Fibroblast of mammary gland (primary cell): ENCODE data around the gene GSTM4.
"Not testable (repeated sequence)": the region's sequence is repeated elsewhere in the genome, so short reads cannot be mapped to it uniquely, and the experiment has no call there.

Experiments used
- DNase-seq: peaks from one replicate; pipeline ENCODE4 v3.0.0-alpha.2; 2010; ENCODE audit warnings: low read depth
- H3K4me3 ChIP-seq: 2 replicates; pipeline ENCODE4 v1.5.1; 2011; ENCODE audit warnings: low read depth, mild to moderate bottlenecking, low read length, moderate library complexity; ENCODE audit not compliant: control insufficient read depth
- TF ChIP-seq, protein P1 (sequence below): conservative IDR thresholded peaks from 2 replicates; pipeline ENCODE4 v1.5.1; 2011; ENCODE audit warnings: low read depth, low read length, inconsistent platforms; ENCODE audit not compliant: control insufficient read depth, insufficient read depth

Gene GSTM4

DNA sequence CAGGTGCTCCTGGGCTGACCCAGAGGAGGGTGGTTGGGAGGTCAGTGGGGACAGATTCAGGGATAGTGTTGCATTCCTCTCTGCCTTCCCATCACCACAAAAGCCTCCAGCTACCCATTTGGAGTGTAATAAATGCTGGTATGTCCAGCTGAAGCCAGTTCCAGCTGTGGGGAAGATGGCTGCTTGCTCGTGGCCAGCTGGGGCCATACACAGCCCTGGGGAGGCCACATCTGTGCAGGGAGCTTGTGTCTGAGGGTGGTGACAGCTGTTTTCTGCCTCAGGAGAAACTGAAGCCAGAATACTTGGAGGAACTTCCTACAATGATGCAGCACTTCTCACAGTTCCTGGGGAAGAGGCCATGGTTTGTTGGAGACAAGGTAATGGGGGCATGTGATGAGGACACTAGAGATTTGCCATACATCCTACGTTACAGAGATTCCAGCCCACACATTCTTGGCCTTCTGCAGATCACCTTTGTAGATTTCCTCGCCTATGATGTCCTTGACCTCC, 2.7 kb downstream of the GSTM4 start:
- TF ChIP-seq, protein P1, sequence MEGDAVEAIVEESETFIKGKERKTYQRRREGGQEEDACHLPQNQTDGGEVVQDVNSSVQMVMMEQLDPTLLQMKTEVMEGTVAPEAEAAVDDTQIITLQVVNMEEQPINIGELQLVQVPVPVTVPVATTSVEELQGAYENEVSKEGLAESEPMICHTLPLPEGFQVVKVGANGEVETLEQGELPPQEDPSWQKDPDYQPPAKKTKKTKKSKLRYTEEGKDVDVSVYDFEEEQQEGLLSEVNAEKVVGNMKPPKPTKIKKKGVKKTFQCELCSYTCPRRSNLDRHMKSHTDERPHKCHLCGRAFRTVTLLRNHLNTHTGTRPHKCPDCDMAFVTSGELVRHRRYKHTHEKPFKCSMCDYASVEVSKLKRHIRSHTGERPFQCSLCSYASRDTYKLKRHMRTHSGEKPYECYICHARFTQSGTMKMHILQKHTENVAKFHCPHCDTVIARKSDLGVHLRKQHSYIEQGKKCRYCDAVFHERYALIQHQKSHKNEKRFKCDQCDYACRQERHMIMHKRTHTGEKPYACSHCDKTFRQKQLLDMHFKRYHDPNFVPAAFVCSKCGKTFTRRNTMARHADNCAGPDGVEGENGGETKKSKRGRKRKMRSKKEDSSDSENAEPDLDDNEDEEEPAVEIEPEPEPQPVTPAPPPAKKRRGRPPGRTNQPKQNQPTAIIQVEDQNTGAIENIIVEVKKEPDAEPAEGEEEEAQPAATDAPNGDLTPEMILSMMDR: no peak
- DNase-seq: no peak
- H3K4me3 ChIP-seq: no peak overlapping the region

DNA sequence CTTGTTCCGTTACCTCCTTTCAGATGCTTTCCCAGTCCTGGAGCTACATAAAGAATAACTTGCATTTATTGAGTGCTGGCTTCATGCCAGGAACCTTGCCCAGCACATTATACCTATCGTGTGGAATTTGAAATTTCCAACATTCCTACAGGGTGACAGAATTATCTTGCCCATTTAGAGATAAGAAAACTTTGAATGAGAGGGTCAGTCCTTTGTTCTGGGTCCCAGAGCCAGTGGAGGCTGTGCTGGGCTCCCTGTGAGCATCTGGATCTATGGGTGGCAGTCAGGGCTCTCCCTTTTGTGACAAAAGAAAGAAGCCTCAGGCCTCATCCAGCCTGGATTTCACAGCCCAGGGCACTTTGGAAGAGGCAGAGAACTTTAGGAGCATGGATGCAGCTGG, 3.2 kb downstream of the GSTM4 start:
- H3K4me3 ChIP-seq: no peak overlapping the region
- TF ChIP-seq, protein P1: no peak
- DNase-seq: no peak

DNA sequence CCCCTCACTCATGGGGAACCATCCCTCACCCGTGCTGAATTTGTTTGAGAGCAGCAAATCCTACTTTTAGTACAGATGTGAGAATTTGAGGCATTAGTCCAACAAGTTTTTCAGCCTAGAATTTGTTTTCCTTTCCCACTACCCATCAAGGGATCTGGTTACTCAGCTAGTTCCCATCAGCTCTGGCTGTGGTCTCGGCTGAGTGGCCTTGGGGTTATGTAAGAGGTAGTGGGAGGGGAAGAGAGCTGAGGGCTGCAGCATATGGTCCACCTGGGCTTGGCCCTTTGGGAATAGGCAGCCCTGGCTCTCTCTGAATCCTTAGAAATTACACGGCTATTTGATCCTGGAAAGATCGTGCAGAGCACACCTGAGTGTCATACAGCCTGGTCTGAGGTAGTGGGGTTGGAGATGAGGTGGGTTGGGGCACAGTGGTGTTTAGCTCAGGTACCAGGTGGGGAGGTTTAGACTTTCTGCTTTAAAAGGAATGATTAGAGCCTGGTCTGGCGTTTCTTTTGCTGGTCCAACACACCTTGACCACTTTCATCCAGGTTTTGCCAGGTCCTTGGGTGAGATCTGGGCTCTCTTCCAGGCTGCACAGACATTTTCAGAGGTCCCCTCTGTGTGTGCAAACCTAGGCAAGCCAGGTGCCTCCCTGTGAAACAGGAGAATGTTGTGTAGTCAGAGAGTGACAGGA, 4.2 kb downstream of the GSTM4 start:
- TF ChIP-seq, protein P1: no peak
- no peak for DNase-seq
- H3K4me3 ChIP-seq: no peak overlapping the region

DNA sequence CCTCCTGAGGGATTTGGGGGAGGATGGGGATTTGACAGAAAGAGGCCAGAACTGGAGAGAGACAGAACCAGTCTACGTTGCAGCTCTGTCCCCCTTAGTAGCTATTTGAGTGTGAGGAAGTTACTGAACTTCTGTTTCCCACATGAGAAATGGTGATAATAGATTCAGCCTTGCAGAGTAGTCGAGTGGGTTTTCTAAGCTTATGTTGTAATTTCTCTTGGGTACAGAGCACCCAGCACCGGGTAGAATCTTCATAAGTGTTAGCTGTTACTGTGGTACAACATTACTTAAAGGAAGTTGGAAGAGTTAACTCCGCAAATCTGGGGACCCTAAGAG, 4.8 kb downstream of the GSTM4 start:
- not testable (repeated sequence) for DNase-seq, H3K4me3 ChIP-seq

DNA sequence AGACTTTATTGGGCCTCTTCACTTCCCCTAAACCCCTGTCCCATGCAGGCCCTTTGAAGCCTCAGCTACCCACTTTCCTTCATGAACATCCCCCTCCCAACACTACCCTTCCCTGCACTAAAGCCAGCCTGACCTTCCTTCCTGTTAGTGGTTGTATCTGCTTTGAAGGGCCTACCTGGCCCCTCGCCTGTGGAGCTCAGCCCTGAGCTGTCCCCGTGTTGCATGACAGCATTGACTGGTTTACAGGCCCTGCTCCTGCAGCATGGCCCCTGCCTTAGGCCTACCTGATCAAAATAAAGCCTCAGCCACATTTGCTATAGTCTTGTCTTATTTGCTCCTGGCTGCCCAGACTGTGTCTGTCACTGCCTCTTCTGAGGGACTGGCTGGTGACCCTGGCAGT, 5.5 kb downstream of the GSTM4 start:
- DNase-seq: no peak
- TF ChIP-seq, protein P1: no peak
- H3K4me3 ChIP-seq: no peak overlapping the region

DNA sequence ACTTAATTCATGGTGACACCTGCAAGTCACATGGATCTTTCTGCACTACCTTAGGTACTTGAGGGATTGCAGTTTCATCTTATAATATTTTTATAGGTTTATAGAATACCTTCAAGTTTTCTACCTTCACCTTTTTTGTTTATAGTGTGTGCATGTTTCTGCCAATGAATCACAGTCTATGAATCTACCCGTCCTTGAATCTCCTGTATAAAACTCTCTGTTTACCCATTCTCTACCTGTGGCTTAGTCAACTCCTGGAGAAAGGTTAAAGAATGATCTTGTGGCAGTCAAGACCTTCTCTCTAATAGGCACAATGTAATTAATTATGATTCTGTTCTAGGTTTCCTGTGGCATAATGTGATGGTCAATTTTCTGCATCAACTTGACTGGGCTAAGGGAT, 8.8 kb downstream of the GSTM4 start:
- TF ChIP-seq, protein P1: no peak

DNA sequence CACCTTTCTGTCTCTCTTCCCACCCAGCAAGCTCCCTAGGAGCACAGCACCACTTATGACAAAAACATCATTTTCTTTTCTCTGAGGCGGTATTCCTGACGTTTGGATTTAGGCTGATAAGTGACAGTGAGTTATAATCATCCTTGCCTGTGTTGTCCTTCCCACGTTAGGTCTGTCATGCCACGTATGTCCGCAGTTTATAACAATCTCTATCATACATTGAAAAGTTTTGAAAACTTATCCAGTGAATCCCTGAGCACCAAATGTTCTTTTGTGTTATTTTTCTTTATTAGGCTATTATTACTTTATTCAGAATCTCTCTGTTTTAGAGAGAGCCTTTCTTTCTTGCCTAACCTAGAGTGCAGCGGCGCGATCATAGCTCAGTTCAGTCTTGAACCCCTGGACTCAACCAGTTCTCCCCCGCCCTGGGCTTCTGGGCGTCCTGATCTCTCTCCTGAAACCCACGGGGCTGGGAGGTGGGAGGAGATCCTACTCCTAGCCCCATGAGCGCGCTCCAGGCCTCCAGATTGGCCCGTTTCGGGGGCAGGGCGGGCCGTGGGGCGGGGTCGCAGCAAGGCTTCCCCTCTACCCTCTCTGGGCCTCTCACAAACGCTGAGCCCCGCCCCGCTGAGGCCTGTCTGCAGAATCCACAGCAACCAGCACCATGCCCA, 11.7 kb downstream of the GSTM4 start, which contains the start of gene GSTM2:
Gene GSTM2 (plus strand): TSS at position 606 of the 671 bp plus-strand sequence. CDS start 59 bp downstream, at position 665.
- TF ChIP-seq, protein P1: no peak
- peak; percentile 76 for DNase-seq
- H3K4me3 ChIP-seq: peak within 1 kb of the TSS; percentile 48

More for the DNA sequence above, 8.8 kb downstream of the GSTM4 start:
- DNase-seq: no peak
- H3K4me3 ChIP-seq: no peak overlapping the region
